Stimulated activated CD4-positive, alpha-beta T cell treated with anti-CD3 and anti-CD28 coated beads, Interleukin-15, amount 100 ng/mL, for 24 hours (primary cell): ENCODE results near the gene ZFPM1.
"Not testable (repeated sequence)": the region's sequence is repeated elsewhere in the genome, so short reads cannot be mapped to it uniquely, and the experiment has no call there.

Experiments
- DNase-seq: peaks from one replicate; pipeline ENCODE4 v3.0.0-alpha.2; 2020

The ZFPM1 gene

DNA sequence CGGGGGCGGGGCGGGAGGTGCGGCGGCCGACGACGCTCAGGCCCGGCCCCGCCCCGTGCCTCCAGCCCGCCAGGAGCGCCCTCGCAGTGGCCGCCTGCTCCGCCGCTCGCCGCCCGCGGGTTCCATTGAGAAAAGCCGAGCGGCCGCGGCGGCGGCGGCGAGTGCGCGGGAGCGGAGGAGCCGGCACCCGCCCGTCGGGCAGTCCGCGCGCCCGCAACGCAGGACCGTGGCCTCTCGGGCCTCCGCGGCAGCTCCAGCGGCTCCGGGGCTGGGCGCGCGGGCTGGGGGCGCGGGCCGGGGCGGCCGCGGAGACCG lies at the start of gene ZFPM1:
Gene ZFPM1, plus strand, starts transcription at position 64 of the 315 bp plus-strand sequence. CDS start 359 bp downstream, outside the sequence.
- DNase-seq, result no peak

DNA sequence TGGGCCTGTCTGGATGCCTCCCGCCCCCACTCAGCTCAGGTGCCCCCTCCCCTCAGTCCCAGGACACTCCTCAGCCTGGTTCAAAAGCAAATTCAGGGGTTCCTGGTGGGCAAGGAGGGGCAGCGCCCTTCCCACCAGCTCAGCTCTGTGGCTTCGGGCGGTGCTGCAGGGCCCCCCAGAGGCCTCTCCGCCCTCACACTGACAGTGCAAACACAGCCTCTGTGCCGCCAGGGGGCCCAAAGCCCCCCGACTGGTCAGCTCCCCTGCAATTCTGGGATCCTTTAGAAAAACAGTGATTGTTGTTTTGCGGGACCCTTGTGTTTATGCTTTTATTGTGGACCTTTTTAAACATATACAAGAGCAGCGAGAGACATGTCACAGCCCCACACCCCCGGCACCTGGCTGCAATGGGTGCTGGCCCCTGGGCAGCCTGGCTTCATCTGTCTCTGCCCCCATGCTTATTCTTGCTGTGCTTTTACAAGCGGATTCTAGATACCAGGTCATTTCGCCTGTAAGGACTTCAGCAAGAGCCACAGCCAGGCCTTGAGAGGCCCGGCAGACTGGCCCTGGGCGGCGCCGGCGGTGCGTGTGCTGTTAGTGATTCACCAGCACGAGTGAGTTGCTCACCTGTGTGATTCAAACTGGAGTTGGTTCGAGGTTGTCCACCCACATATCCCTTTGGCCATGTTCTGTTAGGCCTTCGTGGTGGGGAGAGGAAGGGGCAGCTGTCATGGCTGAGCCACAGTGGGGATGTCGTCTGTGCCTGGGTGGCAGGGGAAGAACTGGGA lies 49.1 kb upstream of the ZFPM1 start:
- DNase-seq, result no peak

DNA sequence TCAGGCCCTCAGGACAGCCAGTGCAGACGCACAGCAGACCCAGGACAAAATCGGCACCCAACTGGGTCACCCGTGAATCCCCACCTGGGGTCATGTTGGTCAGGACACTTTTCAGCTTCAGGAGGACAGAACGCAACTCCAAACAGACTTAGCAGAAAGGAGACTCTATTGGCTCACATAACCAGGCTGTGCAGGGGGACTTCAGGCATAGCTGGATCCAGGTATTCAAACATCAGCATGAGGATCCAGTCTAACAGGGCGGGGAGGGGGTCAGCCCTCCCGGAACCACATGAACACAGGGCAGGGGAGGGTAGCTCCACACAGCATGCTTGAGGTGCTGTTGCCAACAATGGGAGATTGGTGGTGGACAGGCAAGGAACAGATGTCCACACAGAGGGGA lies 48.3 kb upstream of the ZFPM1 start:
- DNase-seq, result no peak

DNA sequence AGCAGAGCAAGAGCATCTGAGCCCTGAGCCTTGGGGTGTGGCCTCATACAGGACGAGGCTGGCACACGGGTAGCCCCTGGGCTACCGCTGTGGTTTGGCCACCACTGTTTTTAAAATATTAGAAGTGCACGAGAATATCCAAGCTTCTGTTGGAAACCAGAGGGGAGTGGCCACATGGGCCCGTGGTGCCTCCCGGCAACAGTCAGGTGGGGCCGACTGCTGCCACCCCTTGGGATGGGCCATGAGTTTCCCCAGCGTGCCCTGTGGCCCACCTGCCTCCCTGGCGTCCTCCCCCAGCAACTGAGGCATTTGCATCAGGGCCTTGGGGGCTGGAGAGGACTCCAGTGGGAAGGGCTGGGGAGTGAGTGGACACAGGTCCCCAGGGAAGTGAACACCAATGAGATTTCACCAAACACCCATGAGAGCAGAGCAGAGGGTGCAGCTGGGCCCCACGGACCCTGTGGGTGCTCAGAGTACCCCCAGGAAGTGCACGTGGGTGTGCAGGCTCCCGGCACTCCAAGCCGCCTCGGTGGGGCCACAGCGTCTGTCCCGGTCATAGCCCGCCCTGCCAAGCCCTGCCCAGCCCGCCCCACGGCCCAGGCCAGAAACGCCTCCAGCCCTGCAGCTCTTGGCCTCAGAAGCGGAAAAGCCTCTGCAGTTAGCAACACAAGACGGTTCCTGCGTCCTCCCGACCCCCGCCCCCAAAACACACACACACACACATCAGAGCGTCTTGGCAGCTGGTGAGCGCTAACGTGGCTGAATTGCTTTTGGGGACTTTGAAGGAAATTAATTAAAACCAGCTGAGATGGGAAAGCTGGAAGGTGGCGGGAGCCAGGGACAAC lies 47.6 kb upstream of the ZFPM1 start:
- no peak for DNase-seq

DNA sequence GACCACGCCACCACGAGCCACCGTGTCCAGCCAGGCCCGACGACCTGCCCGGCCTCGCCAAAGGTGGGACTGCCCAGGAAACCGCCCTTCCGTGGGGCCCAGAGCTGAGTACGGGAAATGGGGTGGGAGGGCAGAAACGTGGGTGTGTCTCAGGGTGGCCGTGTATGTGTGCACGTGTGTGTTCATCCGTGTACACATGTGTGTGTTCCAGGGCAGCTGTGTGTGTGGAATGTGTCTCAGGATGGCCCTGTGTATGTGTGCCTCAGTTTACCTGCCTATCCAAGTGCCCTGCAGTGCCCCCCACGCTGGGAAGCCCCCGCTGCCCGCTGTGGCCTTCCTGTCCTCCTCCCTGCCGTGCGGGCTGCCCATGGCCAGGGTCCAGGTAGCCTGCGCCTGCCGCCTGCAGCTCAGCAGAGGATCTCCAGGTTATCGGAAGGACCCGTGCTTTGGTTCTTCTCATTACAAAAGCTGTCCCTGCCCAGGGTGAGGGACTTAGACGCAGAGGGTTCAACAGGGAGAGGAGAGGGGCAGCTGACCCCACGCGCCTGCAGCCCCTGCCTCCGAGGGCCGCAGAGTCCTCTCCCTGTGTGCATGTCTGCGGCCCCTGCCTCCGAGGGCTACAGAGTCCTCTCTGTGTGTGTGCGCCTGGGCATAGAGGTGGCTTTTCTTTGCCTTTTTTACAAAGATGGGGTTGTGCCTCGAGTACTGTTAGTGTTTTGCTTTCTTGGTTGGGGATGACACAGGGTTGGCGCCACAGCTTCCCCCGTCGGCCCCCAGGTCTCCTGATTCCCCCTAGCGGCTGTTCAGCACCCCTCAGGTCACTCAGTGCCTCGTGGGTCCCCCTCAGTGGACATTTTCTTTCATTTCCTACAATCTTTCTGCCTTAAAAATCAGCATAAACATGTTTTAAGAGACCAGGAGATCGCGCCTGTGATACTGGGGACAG lies 46.7 kb upstream of the ZFPM1 start:
- no peak for DNase-seq

DNA sequence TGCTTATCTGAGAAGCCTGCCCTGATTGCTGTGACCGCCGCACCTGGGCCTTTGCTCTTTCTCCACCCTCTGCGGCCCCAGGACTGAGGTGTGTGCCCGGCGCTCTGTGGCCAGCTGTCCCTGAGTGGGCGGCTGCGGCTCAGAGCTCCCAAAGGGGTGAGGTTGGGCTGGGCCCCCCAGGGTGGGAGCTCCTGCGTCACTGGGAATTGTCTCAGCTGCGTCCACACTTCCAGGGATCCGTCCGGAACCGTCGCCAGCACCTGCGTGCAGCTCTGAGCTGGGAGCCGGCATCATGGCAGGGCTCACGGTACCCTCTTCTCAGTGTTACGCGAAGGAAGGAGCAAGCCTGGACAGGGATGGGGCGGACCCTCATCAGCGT lies 46.0 kb upstream of the ZFPM1 start:
- DNase-seq, result no peak

DNA sequence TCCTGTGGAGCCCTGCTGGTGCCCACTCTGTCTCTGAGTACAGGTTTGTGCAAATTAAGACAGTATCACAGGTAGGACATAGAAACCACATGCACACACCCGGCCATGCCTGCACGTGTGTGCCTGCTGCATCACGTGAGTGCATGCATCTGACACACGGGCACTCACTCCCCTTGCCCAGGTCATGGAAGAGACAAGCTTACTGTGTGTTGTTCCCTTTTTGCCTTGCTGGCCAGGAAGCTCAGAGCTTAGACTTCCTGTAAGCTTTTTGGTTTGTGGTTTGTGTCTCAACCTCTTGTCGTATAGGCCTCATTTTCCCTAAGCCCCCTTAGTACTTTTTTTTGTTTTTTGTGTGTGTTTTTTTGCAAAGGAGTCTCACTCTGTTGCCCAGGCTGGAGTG lies 45.3 kb upstream of the ZFPM1 start:
- DNase-seq, result no peak

DNA sequence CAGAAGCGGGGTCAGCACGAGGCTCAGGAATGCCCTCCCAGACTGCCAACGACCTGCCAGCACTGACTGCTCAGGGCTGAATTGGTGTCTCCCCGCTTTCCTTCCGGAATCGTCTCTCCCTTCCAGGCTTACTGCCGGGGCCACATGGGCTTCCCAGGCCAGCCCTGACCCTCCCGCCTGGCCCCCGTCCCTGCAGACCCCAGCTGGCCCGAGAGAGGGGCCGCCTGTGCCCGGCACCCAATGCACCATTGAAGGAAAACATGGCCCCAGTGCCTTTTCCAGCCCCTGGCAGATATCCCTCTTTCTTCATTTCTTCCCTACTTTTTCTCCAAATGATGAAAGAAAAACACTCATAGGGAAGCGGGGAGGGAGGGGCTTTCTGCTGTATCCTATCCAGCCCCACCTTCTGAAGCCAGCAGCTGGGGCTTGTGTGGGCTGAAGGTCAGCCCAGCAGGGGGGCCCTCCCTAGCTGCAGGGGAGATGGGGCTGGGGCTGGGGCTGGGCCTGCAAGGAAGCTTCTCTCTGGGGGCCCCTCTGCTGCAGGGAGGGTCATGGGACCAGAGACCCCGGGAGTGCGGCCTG lies 44.4 kb upstream of the ZFPM1 start:
- no peak for DNase-seq

DNA sequence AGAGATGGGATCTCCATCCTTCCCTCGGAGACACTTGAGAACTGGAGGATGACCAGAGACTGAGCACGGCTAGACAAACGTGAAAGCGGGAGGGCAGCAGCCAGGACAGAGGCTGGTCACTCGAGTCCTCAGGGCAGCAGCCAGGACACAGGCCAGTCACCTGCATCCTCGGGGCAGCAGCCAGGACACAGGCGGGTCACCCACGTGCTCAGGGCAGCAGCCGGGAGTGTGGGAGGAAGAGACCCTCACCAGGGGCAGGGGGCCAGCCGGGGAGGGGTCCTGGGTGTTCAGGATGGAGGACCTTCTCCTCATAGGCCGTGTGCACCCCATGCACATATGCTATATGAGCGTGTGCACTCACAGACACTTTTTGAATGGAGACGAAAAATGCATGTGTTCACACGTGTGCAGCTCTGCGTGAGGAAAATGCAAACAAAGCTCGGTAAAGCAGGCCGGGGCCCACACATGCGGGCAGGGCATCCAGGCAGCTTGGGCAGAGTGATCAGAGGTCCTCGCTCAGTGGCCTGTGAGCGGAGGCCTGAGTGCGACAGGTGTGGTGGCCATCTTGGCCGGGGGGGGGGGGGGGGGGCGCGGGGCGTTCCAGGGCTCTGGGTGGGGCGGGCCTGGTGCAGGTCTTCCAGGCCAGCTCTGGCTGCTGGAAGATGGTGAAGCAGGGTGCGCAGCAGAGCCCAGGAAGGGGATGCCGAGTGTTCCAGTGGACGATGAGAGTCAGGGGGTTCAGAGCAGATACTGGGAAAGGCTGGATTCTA lies 43.6 kb upstream of the ZFPM1 start:
- no peak for DNase-seq

DNA sequence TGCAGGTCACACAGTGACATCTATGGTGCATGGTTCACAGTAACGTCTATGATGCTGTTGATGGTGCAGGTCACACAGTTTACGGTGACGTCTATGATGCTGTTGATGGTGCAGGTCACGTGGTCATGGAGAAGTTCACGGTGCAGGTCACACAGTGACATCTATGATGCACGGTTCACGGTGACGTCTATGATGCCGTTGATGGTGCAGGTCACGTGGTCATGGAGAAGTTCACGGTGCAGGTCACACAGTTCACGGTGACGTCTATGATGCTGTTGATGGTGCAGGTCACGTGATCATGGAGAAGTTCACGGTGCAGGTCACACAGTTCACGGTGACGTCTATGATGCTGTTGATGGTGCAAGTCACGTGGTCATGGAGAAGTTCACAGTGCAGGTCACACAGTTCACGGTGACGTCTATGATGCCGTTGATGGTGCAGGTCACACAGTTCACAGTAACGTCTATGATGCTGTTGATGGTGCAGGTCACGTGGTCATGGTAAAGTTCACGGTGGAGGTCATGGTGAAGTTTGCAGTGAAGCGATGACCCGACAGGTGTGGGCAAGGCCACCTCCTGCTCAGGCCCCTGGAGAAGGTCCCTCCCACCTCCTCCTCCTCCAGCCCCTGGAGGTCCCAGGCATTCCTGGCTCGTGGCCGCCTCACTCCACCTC lies 42.6 kb upstream of the ZFPM1 start:
- not testable (repeated sequence) for DNase-seq

DNA sequence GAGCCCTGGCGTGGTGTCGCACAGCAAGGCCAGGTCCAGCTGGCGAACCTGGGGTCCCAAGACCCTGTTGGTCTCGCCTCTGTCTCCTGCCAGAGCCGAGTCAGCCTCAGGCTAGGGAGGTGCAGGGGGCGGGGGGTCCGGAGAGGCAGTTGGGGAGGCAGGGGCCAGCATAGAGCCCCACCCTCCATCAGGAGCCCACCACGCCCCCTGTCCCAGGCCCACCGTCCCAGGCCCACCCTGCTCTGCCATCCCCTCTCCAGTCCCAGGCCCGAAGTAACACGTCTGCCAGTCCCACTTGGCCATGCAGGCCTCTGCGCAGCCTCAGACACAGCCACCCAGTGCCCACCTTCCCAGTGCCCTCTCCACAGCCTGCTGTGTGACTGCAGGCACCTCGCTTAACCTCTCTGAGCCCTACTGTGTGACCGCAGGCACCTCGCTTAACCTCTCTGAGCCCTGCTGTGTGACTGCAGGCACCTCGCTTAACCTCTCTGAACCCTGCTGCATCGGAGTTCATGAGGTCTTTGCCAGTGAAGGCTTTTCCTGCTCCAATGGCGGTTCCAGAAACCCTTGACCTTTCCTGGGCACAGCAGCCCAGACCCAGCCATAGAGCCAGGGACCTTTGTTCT lies 41.0 kb upstream of the ZFPM1 start:
- no peak for DNase-seq

DNA sequence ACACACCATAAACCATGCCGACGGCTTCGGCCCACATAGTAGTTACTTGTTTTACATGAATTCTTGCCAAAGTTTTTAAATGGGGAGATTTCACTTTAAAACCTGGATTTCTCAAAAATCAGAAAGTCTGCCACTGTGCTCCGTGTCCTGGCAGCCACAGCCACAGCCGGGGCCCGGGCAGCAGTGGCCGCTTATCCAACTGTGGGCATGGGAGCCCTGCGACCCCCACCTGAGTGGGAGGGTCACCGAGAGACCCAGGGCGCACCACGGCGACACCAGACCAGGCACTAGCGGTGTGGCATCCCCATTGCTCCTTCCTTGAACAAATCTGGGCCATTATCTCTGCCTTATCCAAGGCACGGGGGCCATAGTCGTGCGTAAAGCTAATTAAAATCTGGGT lies 40.3 kb upstream of the ZFPM1 start:
- DNase-seq, result no peak

DNA sequence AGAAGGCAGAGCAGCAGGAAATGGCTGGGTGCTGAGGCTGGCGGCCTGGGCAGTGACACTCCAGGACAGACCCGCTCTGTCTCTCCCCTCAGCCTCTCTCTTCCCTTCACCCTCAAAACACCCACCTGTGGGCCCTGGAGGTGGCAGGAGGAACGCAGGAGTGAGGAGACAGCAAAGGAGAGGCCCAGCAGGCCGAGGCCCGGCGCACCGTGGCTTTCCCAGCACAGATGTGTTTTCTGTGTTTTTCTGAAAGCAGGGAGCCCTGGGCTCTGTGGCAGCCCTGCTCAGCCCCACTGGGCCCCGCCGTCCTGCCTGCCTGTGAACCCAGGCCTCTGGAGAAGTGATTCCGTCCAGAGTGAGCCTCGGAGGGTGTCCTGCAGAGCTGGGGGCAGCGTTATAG lies 39.8 kb upstream of the ZFPM1 start:
- DNase-seq, result no peak

DNA sequence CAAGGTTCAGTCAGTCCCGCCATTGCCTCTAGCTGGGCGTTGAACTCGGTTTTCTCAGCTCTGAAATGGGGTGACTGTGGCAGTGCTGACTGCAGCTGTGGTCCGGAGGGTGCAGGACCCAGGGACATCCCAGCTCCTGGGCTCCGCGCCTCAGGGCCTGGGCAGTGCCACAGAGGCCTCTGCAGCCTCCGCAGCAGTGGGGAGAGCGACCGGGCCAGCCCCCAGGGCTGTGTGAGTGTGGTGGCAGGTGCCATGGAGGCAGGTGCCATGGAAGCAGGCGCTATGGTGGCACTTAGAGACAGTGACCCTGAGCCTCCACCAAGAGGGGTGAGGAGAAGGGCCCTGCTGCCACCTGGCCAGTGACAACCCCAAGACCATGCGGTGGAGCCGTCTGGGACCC lies 39.4 kb upstream of the ZFPM1 start:
- DNase-seq, result no peak

DNA sequence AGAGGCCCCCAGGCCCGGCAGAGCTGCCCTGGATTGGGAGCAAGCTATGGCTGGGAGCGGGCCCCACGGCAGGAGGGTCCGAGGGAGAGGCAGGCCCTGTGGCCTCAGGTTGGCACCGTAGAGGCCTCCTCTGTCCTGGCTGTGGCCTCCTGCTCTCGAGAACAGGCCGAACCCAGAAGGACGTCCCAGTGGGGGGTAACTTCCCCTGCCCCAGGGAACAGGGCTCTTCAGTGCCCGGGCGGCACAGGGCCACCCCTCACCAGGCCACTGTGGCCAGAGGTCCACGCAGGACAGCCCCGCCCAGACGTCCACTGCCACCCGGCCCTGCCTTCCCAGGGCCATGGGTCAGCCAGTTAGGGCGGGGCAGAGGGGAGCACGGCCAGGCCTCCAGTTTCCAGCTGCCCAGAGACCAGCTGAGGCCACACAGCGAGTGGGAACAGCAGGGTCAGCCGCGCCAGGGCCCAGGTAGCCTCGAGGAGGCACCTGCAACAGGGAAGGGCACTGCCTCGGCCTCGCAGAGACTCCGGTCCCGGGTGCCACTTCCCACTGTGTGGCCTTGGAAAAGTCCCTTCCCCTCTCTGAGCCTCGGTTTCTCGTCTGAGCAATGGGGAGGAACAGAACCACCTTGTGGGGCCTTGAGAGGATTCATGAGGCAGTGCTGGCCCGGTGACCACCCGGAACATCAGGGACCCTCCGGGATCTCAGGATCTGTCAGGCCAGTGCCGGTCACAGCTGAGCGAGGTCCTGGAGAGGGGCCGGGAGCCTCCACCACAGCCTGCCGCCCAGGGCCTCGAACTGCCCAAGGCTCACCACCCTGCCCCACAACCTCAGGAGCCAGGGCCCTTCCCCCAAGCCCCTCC lies 38.3 kb upstream of the ZFPM1 start:
- no peak for DNase-seq

DNA sequence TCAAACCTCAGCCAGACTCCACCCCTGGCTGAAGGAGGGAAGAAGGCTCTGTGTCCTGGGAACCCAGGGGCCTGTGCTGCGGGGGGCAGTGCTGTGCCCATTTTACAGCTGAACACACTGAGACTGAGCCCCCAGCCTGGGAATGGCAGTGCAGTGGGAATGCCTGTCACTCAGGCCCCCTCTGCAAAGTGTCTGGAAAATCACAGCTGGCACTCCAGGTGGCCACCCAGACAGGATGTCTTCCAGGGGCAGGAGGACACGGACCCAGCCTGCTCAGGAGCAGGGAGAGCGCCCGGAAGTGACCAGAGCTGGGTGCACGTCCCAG lies 37.7 kb upstream of the ZFPM1 start:
- DNase-seq, result no peak

DNA sequence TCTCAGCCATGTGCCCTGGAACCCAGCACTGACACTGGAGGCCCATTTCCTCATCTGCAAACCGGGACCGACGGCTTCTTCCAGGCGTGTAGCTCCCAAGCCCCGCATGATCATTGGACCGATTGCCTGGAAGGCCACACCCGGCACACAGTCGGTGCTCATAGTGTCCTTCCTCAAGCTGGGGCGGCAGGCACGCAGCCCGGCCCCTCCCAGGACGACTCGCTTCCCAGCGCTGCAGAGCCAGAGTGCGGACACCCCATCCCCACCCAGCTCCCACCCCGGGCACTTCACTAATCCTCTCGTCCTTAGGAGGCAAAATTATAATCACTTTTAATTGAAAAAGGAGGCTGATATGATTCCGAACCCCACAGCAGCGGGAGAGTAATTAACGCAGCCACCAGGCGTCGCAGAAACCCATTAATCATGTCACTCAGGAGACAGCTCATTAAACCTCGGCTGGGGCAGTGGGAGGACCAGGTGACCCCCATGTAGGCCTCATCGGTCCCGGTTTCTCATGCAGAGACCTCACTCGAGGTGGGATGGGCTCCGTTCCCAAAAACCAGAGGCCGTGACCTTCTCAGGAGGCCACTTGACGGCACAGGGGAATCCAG lies 37.3 kb upstream of the ZFPM1 start:
- DNase-seq, result no peak

DNA sequence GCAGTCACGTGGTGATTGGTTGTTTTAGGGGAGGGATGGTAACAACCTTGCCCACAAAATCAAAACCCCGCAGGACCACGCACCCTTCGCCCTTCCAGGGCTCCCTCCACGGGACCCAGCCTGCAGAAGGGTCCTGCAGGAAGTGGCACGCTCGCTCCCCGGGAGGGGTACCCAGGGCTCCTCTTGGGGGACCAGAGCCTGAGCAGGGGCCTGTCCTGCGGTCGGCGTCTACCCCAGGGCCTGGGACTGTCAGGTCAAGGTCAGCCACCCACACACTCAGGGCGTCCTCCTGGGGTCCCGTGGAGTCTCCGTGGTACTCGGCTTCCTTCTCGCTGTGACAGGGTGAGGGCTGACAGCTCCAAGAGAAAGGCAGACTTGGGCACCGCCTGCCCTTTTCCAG lies 36.4 kb upstream of the ZFPM1 start:
- no peak for DNase-seq

DNA sequence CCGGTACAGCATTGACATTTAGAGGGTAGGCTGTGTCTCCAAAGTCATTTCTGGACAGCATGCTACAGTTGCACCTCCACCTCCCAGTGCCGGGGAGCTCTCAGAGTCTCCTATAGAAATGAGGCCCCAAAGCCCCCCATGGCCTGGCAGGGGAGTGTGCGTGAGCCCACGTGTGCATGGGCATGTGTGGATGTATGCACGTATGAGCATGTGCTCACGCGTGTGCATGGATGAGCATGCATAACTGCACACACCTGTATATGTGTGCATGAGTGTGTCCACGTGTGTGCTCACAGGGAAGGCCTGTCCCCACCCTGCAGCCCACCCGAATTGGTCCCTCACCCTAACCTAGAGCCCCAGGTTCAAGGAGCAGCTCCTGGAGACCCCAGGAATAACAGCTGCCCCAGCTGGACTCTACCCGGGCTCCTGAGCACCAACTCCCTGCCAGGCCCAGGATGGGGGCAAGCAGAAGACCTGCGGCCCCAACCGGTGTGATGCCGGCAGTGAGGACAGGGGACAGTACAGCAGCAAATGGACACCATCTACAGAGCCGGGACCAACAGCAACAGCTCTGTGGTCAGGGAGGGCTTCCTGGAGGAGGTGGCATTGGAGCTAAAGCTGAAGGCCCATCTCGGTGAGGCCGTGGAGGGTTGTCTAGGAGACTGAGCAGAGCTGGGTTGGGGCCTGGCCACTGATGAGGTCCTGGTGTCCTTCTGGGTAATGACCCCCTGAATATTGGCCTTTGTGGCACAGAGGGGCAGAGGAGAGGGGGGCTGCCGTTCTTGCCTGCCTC lies 35.2 kb upstream of the ZFPM1 start:
- no peak for DNase-seq
